Breast epithelium (tissue), 4 donors: ENCODE data around the gene FSTL4. TPM values are rescaled to one million over a fixed set of nuclear protein-coding genes. Genes with fewer than 3 reads are reported as not detected.

ENCODE experiments used
- DNase-seq, 2 donors: peaks; one replicate each; pipeline ENCODE4 v3.0.0-alpha.2; 2019; ENCODE audit warnings: low spot score in 2 of 2
- H3K27ac ChIP-seq, 2 donors: fragments of 200-600 bp; sonication (generic) in 1 of 2; one replicate each; pipeline ENCODE4 v1.5.1; 2016 to 2019; ENCODE audit warnings: mild to moderate bottlenecking in 1 of 2
- H3K27me3 ChIP-seq, 2 donors: fragments of 200-600 bp; sonication (generic) in 1 of 2; one replicate each; pipeline versions ENCODE4 v1.5.1 to v1.6.0; 2017 to 2019; ENCODE audit warnings: control low read depth in 1 of 2, mild to moderate bottlenecking in 1 of 2
- H3K36me3 ChIP-seq: fragments of 200-600 bp; one replicate; pipeline ENCODE4 v1.5.1; 2019
- H3K4me1 ChIP-seq, 2 donors: fragments of 200-600 bp; sonication (generic); one replicate each; pipeline ENCODE4 v1.5.1; 2016 to 2019; ENCODE audit warnings: control low read depth in 1 of 2
- H3K4me3 ChIP-seq, 3 donors: fragments of 200-600 bp; sonication (generic); 1 replicate in 2 of 3; 2 replicates in 1 of 3; pipeline ENCODE4 v1.5.1; 2016 to 2019; ENCODE audit warnings: mild to moderate bottlenecking in 3 of 3, moderate library complexity in 2 of 3
- H3K9me3 ChIP-seq, 2 donors: fragments of 200-600 bp; sonication (generic) in 1 of 2; one replicate each; pipeline ENCODE4 v1.5.1; 2016 to 2019; ENCODE audit warnings: control low read depth in 1 of 2
- POLR2A ChIP-seq: fragments of 450-650 bp; IDR thresholded peaks from one replicate; pipeline ENCODE4 v1.6.1; 2016; ENCODE audit warnings: antibody characterized with exemption, mild to moderate bottlenecking, moderate library complexity
- POLR2AphosphoS5 ChIP-seq, 3 donors: sonication (generic); formaldehyde crosslinking; IDR thresholded peaks; one replicate each; pipeline ENCODE4 v1.6.1; 2017; ENCODE audit warnings: antibody characterized with exemption in 3 of 3
- intact Hi-C: fragments of 100-400 bp; cut with DNase I; formaldehyde crosslinking; loops from one replicate; pipeline ENCODE4 v1.15.1; 2023; ENCODE audit warnings: low total_unique reads
- total RNA-seq, 3 donors: library from RNA; depleted of rRNA; stranded (reverse); fragments of >200 nt; gene quantifications; one replicate each; pipeline ENCODE4 v1.1.0, GENCODE V29; 2016
- TF ChIP-seq, protein P1 (sequence below), 3 donors: fragments of 450-650 bp; IDR thresholded peaks; one replicate each; pipeline ENCODE4 v1.5.1; 2016 to 2017; ENCODE audit warnings: antibody characterized with exemption in 3 of 3, mild to moderate bottlenecking in 3 of 3, moderate library complexity in 3 of 3

The FSTL4 gene
- total RNA-seq, 3 donors from 2014 or later: 0.16 to 0.98 (median 0.88) TPM

DNA sequence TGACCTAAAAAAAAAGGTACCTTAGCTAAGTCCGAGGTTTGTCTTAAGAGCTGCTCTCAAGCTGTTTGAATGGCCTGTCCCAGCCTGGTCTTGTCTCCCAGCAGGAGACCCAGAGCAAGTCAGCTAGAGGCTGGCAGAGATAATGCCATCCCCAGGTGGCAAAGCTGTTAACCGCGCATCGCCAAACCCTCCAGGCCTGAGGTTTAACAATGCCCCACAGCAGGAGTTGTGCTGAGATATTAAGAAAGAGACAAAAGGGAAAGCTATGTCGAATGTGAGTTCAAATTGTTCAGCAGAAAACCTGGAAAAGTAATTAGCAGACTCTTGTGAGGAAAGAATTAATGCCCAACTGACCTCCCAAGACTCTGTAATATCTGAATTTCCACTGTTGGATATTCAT is 187.1 kb downstream of the FSTL4 start:
- no peak overlapping the region for H3K27ac ChIP-seq
- no peaks in the 10 kb centered on the region for H3K9me3 ChIP-seq
- intact Hi-C loops: no loop called here
- DNase-seq: no peak
- TF ChIP-seq POLR2AphosphoS5 (IDR thresholded peaks at IDR 0.05) (no peak), POLR2A (no peak)
- TF ChIP-seq, protein P1, sequence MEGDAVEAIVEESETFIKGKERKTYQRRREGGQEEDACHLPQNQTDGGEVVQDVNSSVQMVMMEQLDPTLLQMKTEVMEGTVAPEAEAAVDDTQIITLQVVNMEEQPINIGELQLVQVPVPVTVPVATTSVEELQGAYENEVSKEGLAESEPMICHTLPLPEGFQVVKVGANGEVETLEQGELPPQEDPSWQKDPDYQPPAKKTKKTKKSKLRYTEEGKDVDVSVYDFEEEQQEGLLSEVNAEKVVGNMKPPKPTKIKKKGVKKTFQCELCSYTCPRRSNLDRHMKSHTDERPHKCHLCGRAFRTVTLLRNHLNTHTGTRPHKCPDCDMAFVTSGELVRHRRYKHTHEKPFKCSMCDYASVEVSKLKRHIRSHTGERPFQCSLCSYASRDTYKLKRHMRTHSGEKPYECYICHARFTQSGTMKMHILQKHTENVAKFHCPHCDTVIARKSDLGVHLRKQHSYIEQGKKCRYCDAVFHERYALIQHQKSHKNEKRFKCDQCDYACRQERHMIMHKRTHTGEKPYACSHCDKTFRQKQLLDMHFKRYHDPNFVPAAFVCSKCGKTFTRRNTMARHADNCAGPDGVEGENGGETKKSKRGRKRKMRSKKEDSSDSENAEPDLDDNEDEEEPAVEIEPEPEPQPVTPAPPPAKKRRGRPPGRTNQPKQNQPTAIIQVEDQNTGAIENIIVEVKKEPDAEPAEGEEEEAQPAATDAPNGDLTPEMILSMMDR (IDR thresholded peaks at IDR 0.05): no peak
- H3K4me1 ChIP-seq: peaks cover 0 to 6% of the 10 kb centered on the region in 2 donors
- no peaks in the 10 kb centered on the region for H3K36me3 ChIP-seq
- no peaks in the 10 kb centered on the region for H3K27me3 ChIP-seq
- H3K4me3 ChIP-seq: no peak overlapping the region

DNA sequence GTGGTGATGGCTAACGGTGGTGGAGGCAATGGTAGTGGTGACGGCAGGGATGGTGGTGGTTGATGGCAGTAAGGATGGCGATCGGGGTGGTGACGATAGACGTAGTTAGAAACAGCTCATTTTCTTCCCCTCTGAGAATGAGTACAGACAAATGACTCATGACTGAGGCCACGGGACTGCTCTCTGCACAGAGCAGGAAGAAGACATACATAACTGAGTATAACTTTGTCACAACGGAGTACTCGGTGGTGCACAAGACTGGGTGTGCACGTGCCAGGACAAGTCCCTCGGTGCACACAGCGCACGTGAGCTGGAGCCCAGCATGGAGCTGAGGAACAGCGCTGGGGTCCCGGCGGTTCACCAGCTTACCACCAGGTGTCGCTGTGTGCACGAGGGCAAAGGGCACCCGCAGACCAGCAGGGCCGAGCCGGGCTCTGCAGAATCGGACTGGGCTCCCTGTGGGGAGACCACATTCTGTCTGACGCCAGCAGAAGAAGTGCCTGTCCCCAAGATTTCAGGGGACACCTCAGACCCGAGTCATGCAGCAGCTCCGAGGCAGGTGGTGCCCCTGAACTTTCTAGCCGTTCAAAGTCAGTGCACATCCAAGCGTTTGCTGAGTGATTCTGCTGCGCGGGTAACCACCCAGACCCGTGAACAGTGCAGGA is 188.6 kb downstream of the FSTL4 start:
- Histone ChIP-seq H3K27ac (peak overlapping the region; percentile 67 to 68), H3K9me3 (no peaks in the 10 kb centered on the region), H3K4me1 (peaks cover 0 to 6% of the 10 kb centered on the region in 2 donors), H3K27me3 (no peaks in the 10 kb centered on the region), H3K4me3 (no peak overlapping the region), H3K36me3 (no peaks in the 10 kb centered on the region)
- TF ChIP-seq POLR2AphosphoS5 (IDR thresholded peaks at IDR 0.05) (no peak), POLR2A (no peak)
- TF ChIP-seq, protein P1 (IDR thresholded peaks at IDR 0.05): peak; percentile 70 to 91 (median 80)
- intact Hi-C loops: no loop called here
- DNase-seq: peak in 1 of 2 donors; percentile 69

DNA sequence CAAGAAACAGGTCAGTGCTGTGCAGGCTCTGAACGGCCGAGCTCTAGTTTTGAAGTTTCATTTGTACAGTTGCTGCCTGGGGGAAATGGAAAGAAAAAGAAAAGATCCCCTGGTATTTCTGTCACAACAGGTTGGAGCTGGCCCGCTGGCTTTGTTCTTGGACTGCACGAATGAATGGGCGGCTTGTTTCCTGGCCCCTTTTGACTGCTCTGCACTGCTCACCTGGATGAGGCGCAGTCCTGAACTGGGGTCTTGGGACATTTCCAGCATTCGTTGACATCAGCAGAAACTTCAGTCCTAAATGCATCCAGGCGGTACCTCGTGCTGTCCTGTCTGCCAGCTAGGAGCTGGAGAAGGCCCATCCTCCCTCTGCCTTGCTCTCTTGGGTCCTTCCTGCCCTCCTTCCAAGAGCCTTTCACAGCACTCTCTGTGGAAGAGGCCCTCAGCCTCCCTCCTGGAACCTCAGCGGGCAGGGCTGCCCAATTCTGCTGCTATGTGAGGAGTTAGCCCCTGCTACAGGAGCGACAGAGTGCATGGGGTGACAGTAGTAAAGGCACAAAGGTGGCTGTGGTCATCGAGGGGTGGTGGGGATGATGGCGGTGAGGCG is 189.2 kb downstream of the FSTL4 start:
- H3K27me3 ChIP-seq: no peaks in the 10 kb centered on the region
- H3K4me1 ChIP-seq: peaks cover 0 to 6% of the 10 kb centered on the region in 2 donors
- no peak overlapping the region for H3K4me3 ChIP-seq
- no peak for TF ChIP-seq POLR2A
- TF ChIP-seq POLR2AphosphoS5 (IDR thresholded peaks at IDR 0.05): no peak
- TF ChIP-seq, protein P1 (IDR thresholded peaks at IDR 0.05): no peak
- H3K27ac ChIP-seq: peak overlapping the region; percentile 68 to 77
- intact Hi-C loops: no loop called here
- peak; percentile 51 to 89 for DNase-seq
- no peaks in the 10 kb centered on the region for H3K36me3 ChIP-seq
- H3K9me3 ChIP-seq: no peaks in the 10 kb centered on the region

DNA sequence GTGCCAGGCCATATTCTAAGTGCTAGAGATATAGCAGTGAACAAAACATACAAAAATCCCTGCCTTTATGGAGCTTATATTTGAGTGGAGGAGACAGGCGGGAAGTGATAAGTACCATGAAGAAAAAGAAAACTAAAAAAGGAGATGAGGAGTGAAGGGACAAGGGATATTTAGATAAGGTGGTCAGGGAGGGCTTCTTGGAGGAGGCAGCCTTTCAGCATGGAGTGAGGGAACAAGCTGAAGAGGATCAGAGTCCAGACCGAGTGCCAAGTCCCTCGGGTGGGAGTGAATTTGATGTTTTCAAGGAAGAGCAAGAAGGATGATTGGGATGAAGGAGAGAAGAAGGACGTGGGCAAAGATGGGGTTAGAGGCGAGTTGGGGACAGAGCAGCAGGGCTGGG is 190.5 kb downstream of the FSTL4 start:
- intact Hi-C loops: no loop called here
- Histone ChIP-seq H3K4me3 (no peak overlapping the region), H3K27me3 (no peaks in the 10 kb centered on the region), H3K4me1 (peaks cover 0 to 6% of the 10 kb centered on the region in 2 donors), H3K27ac (peak overlapping the region; percentile 73 to 77), H3K9me3 (no peaks in the 10 kb centered on the region), H3K36me3 (no peaks in the 10 kb centered on the region)
- DNase-seq: no peak
- TF ChIP-seq, protein P1 (IDR thresholded peaks at IDR 0.05): no peak
- TF ChIP-seq POLR2A (no peak), POLR2AphosphoS5 (IDR thresholded peaks at IDR 0.05) (no peak)

DNA sequence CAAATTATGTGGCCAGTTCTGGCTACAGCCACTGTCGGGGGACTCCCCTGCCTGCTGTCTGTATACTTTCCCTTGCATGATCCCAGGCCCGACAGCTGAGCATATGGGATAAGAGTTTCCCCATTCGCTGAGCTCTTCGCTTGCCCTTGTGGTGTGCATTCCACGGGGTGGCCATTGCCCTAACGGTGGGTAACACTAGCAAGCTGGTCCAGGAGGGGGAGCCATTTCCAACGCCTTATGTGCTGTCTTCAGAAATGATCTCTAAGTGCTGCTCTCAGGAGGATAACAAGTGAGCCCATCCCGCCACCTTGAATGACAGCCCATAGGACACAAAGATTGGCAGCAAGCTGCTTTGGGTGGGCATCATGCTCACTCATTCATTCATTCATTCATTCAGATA is 190.9 kb downstream of the FSTL4 start:
- peak in 1 of 2 donors; percentile 38 for DNase-seq
- H3K4me1 ChIP-seq: peaks cover 0 to 6% of the 10 kb centered on the region in 2 donors
- intact Hi-C loops: no loop called here
- no peak overlapping the region for H3K27ac ChIP-seq
- no peaks in the 10 kb centered on the region for H3K36me3 ChIP-seq
- H3K9me3 ChIP-seq: no peaks in the 10 kb centered on the region
- no peaks in the 10 kb centered on the region for H3K27me3 ChIP-seq
- TF ChIP-seq POLR2A: no peak
- TF ChIP-seq POLR2AphosphoS5 (IDR thresholded peaks at IDR 0.05): no peak
- TF ChIP-seq, protein P1 (IDR thresholded peaks at IDR 0.05): no peak
- H3K4me3 ChIP-seq: no peak overlapping the region
